ENCODE data around the gene SMIM35.

GRCh38 chr11:117961896-117962295, 124.9 kb downstream of the SMIM35 start:
- TF ChIP-seq, protein P1, sequence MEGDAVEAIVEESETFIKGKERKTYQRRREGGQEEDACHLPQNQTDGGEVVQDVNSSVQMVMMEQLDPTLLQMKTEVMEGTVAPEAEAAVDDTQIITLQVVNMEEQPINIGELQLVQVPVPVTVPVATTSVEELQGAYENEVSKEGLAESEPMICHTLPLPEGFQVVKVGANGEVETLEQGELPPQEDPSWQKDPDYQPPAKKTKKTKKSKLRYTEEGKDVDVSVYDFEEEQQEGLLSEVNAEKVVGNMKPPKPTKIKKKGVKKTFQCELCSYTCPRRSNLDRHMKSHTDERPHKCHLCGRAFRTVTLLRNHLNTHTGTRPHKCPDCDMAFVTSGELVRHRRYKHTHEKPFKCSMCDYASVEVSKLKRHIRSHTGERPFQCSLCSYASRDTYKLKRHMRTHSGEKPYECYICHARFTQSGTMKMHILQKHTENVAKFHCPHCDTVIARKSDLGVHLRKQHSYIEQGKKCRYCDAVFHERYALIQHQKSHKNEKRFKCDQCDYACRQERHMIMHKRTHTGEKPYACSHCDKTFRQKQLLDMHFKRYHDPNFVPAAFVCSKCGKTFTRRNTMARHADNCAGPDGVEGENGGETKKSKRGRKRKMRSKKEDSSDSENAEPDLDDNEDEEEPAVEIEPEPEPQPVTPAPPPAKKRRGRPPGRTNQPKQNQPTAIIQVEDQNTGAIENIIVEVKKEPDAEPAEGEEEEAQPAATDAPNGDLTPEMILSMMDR (IDR thresholded peaks at IDR 0.05): no peak
- TF ChIP-seq POLR2A (IDR thresholded peaks at IDR 0.05): no peak
